ENCODE results near the gene PPP2R2D. TPM values are rescaled to one million over a fixed set of nuclear protein-coding genes. Genes with fewer than 3 reads are reported as not detected.
"Not testable (repeated sequence)": the region's sequence is repeated elsewhere in the genome, so short reads cannot be mapped to it uniquely, and the experiment has no call there.

PPP2R2D gene
- total RNA-seq, 1 experiment from 2014 or later, result 23.7 TPM

DNA sequence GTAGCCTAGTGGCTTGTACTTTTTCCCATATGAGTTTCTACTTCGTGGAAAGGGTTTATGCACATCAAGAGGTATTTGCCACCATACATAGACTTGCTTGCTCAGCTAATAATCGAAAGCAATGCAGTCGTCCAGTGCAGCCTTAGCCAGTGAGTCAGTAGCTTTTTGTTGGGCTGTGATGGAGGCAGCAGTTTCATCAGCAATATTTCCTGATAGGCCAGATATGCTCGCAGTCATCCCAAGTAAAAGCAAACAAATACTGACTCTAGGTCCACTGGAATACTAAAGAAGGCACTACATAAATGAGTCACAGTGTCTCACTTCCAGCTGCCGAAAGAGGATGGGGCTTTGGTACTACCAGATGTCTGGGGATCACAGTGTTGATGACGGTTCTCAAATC, 83.0 kb downstream of the PPP2R2D start:
- no peak for DNase-seq
- no peaks in the 10 kb centered on the region for H3K4me1 Mint-ChIP-seq (ENCODE audit: low read depth, unreplicated experiment)
- no peak overlapping the region for H3K27ac Mint-ChIP-seq (ENCODE audit: unreplicated experiment)
- H3K36me3 Mint-ChIP-seq (ENCODE audit: insufficient read depth, unreplicated experiment), result peaks cover 10% of the 10 kb centered on the region
- no peak overlapping the region for H3K4me3 Mint-ChIP-seq (ENCODE audit: low read depth, unreplicated experiment)
- TF ChIP-seq, protein P1, sequence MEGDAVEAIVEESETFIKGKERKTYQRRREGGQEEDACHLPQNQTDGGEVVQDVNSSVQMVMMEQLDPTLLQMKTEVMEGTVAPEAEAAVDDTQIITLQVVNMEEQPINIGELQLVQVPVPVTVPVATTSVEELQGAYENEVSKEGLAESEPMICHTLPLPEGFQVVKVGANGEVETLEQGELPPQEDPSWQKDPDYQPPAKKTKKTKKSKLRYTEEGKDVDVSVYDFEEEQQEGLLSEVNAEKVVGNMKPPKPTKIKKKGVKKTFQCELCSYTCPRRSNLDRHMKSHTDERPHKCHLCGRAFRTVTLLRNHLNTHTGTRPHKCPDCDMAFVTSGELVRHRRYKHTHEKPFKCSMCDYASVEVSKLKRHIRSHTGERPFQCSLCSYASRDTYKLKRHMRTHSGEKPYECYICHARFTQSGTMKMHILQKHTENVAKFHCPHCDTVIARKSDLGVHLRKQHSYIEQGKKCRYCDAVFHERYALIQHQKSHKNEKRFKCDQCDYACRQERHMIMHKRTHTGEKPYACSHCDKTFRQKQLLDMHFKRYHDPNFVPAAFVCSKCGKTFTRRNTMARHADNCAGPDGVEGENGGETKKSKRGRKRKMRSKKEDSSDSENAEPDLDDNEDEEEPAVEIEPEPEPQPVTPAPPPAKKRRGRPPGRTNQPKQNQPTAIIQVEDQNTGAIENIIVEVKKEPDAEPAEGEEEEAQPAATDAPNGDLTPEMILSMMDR (IDR thresholded peaks at IDR 0.05; ENCODE audit: unreplicated experiment), result no peak
- CTCF ChIA-PET, result no interaction called here
- intact Hi-C loops (cut with micrococcal nuclease; ENCODE audit: unreplicated experiment), result no loop called here
- no peaks in the 10 kb centered on the region for H3K27me3 Mint-ChIP-seq (ENCODE audit: unreplicated experiment)
- no TSS peak for BruUV-seq (replicated peaks)
- H3K9me3 Mint-ChIP-seq (ENCODE audit: low read depth, unreplicated experiment), result no peaks in the 10 kb centered on the region

DNA sequence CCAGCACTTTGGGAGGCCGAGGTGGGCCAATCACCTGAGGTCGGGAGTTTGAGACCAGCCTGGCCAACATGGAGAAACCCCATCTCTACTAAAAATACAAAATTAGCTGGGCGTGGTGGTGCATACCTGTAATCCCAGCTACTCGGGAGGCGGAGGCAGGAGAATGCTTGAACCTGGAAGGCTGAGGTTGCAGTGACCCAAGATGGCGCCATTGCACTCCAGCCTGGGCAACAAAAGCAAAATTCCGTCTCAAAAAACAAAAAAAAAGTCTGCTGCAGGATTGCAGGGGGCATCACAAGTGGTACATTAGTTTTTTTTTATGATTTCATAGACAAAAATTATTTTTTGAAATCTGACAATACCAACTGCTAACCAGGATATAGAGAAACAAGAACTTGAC, 86.0 kb downstream of the PPP2R2D start:
- BruUV-seq (replicated peaks); H3K4me1 Mint-ChIP-seq (ENCODE audit: low read depth, unreplicated experiment); CTCF ChIA-PET; H3K4me3 Mint-ChIP-seq (ENCODE audit: low read depth, unreplicated experiment); intact Hi-C loops (cut with micrococcal nuclease; ENCODE audit: unreplicated experiment); DNase-seq; H3K27me3 Mint-ChIP-seq (ENCODE audit: unreplicated experiment); H3K9me3 Mint-ChIP-seq (ENCODE audit: low read depth, unreplicated experiment); H3K27ac Mint-ChIP-seq (ENCODE audit: unreplicated experiment); H3K36me3 Mint-ChIP-seq (ENCODE audit: insufficient read depth, unreplicated experiment): not testable (repeated sequence)

DNA sequence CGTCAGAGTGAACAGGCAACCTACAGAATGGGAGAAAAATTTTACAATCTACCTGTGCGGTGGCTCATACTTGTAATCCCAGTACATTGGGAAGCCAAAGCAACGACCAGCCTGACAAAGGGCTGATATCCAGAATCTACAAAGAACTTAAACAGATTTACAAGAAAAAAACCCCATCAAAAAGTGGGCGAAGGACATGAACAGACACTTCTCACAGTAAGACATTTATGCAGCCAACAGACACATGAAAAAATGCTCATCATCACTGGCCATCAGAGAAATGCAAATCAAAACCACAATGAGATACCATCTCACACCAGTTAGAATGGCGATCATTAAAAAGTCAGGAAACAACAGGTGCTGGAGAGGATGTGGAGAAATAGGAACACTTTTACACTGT, 86.5 kb downstream of the PPP2R2D start:
- BruUV-seq (replicated peaks); CTCF ChIA-PET; intact Hi-C loops (cut with micrococcal nuclease; ENCODE audit: unreplicated experiment); H3K9me3 Mint-ChIP-seq (ENCODE audit: low read depth, unreplicated experiment); H3K27me3 Mint-ChIP-seq (ENCODE audit: unreplicated experiment); DNase-seq; H3K4me1 Mint-ChIP-seq (ENCODE audit: low read depth, unreplicated experiment); H3K4me3 Mint-ChIP-seq (ENCODE audit: low read depth, unreplicated experiment); H3K27ac Mint-ChIP-seq (ENCODE audit: unreplicated experiment); H3K36me3 Mint-ChIP-seq (ENCODE audit: insufficient read depth, unreplicated experiment): not testable (repeated sequence)

DNA sequence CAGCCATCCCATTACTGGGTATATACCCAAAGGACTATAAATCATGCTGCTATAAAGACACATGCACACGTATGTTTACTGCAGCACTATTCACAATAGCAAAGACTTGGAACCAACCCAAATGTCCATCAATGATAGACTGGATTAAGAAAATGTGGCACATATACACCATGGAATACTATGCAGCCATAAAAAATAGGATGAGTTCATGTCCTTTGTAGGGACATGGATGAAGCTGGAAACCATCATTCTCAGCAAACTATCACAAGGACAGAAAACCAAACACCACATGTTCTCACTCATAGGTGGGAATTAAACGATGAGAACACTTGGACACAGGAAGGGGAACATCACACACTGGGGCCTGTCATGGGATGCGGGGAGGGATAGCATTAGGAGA, 87.0 kb downstream of the PPP2R2D start:
- intact Hi-C loops (cut with micrococcal nuclease; ENCODE audit: unreplicated experiment); H3K4me1 Mint-ChIP-seq (ENCODE audit: low read depth, unreplicated experiment); H3K27me3 Mint-ChIP-seq (ENCODE audit: unreplicated experiment); H3K9me3 Mint-ChIP-seq (ENCODE audit: low read depth, unreplicated experiment); CTCF ChIA-PET; DNase-seq; H3K27ac Mint-ChIP-seq (ENCODE audit: unreplicated experiment); H3K36me3 Mint-ChIP-seq (ENCODE audit: insufficient read depth, unreplicated experiment); BruUV-seq (replicated peaks); H3K4me3 Mint-ChIP-seq (ENCODE audit: low read depth, unreplicated experiment): not testable (repeated sequence)

DNA sequence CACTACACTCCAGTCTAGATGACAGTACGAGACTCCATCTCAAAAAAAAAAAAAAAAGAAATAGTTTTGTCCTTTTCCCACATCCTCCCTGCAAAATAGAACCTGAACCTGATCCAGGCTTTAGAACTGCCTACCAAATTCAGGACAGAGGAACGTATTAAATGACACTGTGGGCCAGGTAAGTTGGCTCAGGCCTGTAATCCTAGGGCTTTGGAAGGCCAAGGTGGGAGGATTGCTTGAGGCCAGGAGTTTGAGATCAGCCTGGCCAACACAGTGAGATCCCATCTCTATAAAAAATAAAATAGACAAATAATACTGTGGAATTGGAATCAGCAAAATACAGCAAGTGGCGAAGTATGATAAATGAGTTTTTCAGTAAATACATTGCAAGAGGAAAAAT, 90.9 kb downstream of the PPP2R2D start:
- CTCF ChIA-PET, result interaction anchor here (0.7 kb wide), 1 partner anchor 11 kb away, joined by 3 read pairs; no protein-coding TSS in a partner anchor
- intact Hi-C loops (cut with micrococcal nuclease; ENCODE audit: unreplicated experiment), result no loop called here
- Mint-ChIP-seq H3K4me1 (ENCODE audit: low read depth, unreplicated experiment) (peaks cover under 1% of the 10 kb centered on the region), H3K4me3 (ENCODE audit: low read depth, unreplicated experiment) (no peak overlapping the region), H3K9me3 (ENCODE audit: low read depth, unreplicated experiment) (no peaks in the 10 kb centered on the region), H3K36me3 (ENCODE audit: insufficient read depth, unreplicated experiment) (no peaks in the 10 kb centered on the region), H3K27ac (ENCODE audit: unreplicated experiment) (no peak overlapping the region), H3K27me3 (ENCODE audit: unreplicated experiment) (peaks cover 23% of the 10 kb centered on the region)
- BruUV-seq (replicated peaks), result no TSS peak
- TF ChIP-seq, protein P1 (IDR thresholded peaks at IDR 0.05; ENCODE audit: unreplicated experiment), result no peak
- no peak for DNase-seq

DNA sequence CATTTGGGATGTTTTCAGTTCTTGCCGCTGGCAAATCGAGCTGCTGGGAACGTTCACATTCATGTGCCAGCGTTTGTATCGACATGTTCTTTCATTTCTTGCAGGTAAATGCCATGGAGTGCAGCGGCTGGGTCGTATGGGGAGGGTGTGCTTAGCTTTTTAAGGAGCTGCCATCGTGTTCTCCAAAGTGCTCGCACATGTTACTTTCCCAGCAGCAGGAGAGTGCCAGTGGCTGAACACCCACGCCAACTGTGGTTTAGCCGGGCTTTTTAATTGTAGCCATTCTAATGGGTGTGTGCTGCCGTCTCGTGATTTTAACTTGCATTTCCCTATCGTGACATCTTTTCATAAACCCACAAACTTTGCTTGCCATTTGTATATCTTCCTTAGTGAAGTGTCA, 92.5 kb downstream of the PPP2R2D start:
- Mint-ChIP-seq H3K27me3 (ENCODE audit: unreplicated experiment) (peaks cover 36% of the 10 kb centered on the region), H3K27ac (ENCODE audit: unreplicated experiment) (no peak overlapping the region), H3K36me3 (ENCODE audit: insufficient read depth, unreplicated experiment) (no peaks in the 10 kb centered on the region), H3K4me1 (ENCODE audit: low read depth, unreplicated experiment) (peaks cover 16% of the 10 kb centered on the region), H3K9me3 (ENCODE audit: low read depth, unreplicated experiment) (no peaks in the 10 kb centered on the region), H3K4me3 (ENCODE audit: low read depth, unreplicated experiment) (no peak overlapping the region)
- CTCF ChIA-PET, result interaction anchor here (0.6 kb wide), 1 partner anchor 11 kb away, joined by 3 read pairs; no protein-coding TSS in a partner anchor
- no TSS peak for BruUV-seq (replicated peaks)
- intact Hi-C loops (cut with micrococcal nuclease; ENCODE audit: unreplicated experiment), result no loop called here
- no peak for DNase-seq
- TF ChIP-seq, protein P1 (IDR thresholded peaks at IDR 0.05; ENCODE audit: unreplicated experiment), result no peak
